DMS114 treated with DMSO at 0.1 percent for 48 hours (cell line): ENCODE results near the gene CDCA5.
A peak's percentile ranks its signal among the peaks of the same experiment; 100 is the strongest.
"Not testable (repeated sequence)": the region's sequence is repeated elsewhere in the genome, so short reads cannot be mapped to it uniquely, and the experiment has no call there.

Experiments used
- DNase-seq: peaks from one replicate; lab custom pipeline; 2025; ENCODE audit not compliant: unreplicated experiment; lab: John Stamatoyannopoulos, UW

CDCA5 gene

GRCh38 chr11:65119670-65119995 is 35.8 kb upstream of the CDCA5 start:
- no peak for DNase-seq

GRCh38 chr11:65118891-65119669 is 35.2 kb upstream of the CDCA5 start:
- not testable (repeated sequence) for DNase-seq

GRCh38 chr11:65118097-65118837 is 34.4 kb upstream of the CDCA5 start:
- DNase-seq: no peak

- DNase-seq: peak; percentile 96
Measured at GRCh38 chr11:65117206-65118096, 33.6 kb upstream of the CDCA5 start, which contains the start of gene ZNHIT2. Gene ZNHIT2, minus strand, starts transcription at chr11:65117701. Its CDS starts 48 bp downstream, at chr11:65117653.

GRCh38 chr11:65116370-65117205 is 32.7 kb upstream of the CDCA5 start:
- no peak for DNase-seq

GRCh38 chr11:65115361-65116082 is 31.7 kb upstream of the CDCA5 start:
- no peak for DNase-seq

GRCh38 chr11:65114538-65115171 is 30.8 kb upstream of the CDCA5 start:
- DNase-seq: no peak

GRCh38 chr11:65113839-65114238 is 30.0 kb upstream of the CDCA5 start:
- no peak for DNase-seq

- DNase-seq: no peak
Measured at GRCh38 chr11:65113361-65113756, 29.5 kb upstream of the CDCA5 start.

- DNase-seq: no peak
Measured at GRCh38 chr11:65112546-65113360, 28.9 kb upstream of the CDCA5 start.

- peak; percentile 84 for DNase-seq
Measured at GRCh38 chr11:65111744-65112545, 28.1 kb upstream of the CDCA5 start, which contains the start of gene TM7SF2. Gene TM7SF2, plus strand, starts transcription at chr11:65111872. Its CDS starts 144 bp downstream, at chr11:65112016.

GRCh38 chr11:65111159-65111743 is 27.4 kb upstream of the CDCA5 start:
- DNase-seq: no peak

GRCh38 chr11:65110354-65110861 is 26.6 kb upstream of the CDCA5 start:
- peak; percentile 83 for DNase-seq

- no peak for DNase-seq
Measured at GRCh38 chr11:65109231-65110198, 25.7 kb upstream of the CDCA5 start.

GRCh38 chr11:65108469-65109123 is 24.8 kb upstream of the CDCA5 start:
- no peak for DNase-seq
